GM18508 (cell line): ENCODE data around the gene SLC25A42.
A peak's percentile ranks its signal among the peaks of the same experiment; 100 is the strongest.
"Not testable (repeated sequence)": the region's sequence is repeated elsewhere in the genome, so short reads cannot be mapped to it uniquely, and the experiment has no call there.

ENCODE experiments used
- ATAC-seq: cut with Tn5 transposase; IDR thresholded peaks from one replicate; pipeline ENCODE4 v1.9.1; 2021; ENCODE audit warnings: moderate number of reproducible peaks; ENCODE audit not compliant: insufficient read depth, unreplicated experiment

SLC25A42 gene

DNA sequence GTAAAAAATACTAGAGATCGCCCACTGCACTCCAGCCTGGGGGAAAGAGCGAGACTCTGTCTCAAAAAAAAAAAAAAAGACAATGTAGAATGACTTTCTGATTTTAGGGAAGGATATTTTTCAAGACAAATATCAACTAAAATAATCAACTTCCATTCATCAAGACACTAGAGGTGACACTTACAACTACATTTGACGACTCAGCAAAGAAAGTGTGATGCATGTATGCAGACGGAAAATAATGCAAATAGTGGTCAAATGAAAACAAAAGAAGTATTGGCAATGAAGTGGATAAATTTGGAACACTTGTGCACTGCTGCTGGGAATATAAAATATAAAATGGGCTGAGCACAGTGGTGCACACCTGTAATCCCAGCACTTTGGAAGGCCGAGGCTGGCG, 62.3 kb downstream of the SLC25A42 start:
- ATAC-seq, result no peak

DNA sequence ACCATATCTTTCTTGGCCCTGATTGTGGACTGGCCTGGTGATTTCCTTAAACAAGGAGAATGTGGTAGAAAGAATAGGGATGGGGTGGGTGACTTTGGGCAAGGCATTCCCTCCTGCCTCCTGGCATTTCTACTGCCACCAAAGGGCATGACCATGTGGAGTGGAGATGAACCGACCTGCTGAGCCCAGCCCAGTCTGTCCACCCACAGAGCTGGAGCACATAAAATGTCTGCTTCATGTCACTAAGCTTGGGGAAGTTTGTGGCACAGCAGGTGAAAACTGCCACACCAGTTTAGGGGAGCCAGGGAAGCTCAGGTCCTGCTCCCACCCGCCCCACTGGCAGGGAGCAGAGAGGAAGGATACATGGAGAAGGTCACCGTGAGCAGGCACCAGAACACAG, 68.2 kb downstream of the SLC25A42 start:
- no peak for ATAC-seq

DNA sequence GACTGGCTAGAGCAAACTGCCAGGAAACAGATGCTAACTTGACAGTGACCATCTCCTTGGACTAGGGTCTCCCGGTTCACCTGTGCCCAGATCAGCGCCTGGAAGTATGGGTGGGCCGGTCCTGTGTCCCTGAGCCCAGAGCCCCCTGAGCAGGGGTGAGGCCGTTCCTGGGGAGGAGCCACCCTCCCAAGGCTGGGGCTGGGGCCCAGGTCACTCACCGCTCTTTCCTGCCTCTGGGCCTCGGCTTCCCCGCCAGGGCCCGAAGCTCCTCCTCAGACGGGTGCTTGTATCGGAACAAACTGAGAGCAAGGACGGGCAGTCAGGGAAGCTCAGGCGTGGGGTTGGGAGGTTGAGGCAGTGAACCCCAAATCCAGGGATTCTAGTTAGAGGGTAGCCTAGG, 69.1 kb downstream of the SLC25A42 start:
- no peak for ATAC-seq

DNA sequence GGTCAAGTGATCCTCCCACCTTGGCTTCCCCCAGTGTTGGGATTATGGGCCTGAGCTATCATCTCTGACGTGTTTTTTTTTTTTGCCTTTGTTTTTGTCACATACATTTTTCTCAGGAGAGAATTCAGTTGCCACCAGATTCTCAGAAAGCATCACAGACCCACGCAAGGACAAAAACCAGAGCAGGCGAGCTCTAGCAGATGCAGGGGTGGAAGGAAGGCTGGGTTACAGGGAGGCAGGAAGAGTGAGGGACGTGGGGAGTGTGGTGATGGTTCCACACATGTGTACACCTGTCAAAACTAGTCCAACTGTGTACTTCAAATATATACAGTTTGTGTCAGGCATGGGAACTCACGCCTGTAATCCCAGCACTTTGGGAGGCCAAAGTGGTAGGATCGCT, 70.2 kb downstream of the SLC25A42 start:
- no peak for ATAC-seq

DNA sequence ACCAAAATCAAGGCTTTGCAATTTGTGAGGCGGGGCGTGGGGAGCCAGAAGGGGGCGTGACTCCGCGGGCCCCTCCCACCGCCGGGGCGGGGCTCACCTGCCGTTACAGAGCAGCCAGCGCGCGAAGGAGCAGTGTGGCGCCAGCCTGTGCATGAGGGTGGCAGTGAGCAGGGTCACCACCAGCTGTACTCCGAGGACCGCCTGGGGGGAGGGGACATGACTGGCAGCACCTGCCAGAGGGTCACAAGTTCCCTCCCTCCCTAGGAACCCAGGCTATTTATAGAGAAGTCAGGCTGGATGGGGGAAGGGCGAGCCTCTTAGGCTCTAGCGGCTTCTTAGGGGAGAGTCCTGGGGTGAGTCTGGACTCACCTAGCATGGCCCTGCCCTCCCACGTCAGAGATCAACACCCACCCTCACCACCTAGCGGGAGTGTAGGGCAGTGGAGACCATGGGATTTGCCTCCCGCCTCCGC, 70.9 kb downstream of the SLC25A42 start:
- no peak for ATAC-seq

DNA sequence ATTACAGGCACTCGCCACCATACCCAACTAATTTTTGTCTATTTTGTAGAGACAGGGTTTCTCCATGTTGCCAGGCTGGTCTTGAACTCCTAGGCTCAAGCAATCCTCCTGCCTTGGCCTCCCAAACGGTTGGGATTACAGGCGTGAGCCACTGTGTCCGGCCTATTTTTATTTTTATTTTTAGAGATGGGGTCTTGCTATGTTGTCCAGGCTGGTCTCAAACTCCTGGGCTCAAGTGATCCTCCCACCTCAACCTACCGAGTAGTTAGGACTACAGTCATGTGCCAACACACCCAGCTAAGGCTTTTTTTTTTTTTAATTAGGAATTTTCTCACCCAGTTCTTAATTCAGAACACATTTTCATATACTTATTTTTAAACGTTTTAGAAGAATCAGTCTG, 71.9 kb downstream of the SLC25A42 start:
- not testable (repeated sequence) for ATAC-seq

DNA sequence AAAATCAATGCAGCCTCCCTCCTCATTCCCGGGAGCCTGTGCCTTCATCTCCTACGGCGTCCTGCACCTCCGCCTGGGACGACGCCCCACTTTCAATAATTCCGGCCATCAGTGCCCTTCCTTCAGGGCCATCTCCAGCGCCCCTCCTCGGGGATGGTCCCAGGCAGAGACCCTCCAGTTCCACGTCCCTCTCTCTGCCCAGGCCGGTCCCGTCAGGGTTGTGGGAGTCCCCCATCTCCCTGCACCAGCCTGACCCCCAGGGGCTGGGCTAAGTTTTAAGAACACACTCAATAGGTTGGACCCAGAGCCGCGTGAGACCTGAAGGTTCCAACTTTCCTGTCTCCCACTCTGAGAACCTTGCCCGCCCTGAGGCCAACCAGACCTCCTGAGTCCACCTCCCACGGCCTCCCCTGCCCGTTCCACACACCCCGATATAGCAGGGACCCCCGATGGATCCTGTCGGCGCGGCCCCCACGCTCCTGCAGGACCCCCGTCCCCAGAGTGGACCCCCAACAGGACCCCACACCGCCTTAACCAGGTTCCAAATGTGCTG, 73.8 kb downstream of the SLC25A42 start:
- ATAC-seq, result no peak

DNA sequence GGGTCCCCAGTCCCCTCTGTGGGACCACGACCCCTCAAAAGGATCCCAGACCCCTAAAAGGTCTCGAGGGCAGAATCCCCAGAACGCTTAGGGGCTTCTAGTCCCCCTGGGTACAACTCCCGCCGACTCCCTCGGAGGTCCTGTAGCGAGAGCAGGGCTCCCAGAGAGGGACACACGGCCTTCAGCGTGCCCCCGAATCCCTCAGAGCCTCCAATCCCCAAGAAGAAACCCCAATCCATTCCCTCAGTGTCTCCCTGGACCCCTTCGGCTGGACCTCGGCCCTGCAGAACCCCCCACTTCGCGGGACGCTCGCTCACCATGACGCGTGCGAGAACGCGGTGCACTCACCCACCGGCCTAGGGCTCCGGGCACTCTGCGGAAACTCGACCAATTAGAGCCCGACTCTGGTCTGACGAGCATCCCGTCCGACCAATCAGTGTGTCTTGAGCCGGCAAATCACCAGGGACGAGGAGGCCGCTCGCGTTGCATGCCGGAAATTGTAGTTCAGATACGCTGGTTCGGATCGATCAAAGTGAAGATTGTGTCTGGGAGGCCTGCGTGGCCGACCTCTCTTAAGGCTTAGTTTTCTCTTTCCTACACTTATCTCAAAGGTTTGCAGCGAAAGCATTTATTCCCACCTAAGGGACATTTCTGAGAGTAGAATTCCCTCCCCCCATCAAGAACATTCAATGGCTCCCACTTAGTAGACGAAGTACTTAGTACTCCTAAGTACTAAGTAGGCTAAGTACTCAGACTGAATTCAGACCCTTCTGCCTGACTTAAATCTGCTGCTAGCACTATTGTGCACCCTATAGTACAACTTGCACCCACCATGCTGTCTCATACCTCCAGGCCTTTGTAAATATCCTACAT, 74.6 kb downstream of the SLC25A42 start, which contains the start of gene TMEM161A:
Gene TMEM161A, minus strand, starts transcription at position 370 of the 873 bp plus-strand sequence. Its CDS starts 50 bp downstream, at position 320.
- ATAC-seq, result peak; percentile 92

DNA sequence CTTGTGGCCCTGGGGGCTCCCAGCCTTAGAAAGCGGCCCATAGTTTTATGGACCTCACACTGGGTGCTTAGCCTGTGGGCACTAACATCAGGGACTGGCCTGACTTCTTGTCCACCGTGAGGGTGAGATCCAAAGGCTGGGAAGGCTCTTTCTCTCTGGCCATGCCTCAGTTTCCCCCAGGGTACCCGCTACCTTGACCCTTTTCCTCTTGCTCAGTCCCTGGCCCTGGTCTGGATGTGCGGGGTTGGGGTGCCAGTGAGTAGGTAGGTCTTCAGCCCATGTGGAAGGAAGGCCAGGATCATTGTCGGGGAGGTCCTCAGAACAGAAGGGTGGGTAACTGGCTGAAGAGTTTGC, 76.1 kb downstream of the SLC25A42 start:
- no peak for ATAC-seq

DNA sequence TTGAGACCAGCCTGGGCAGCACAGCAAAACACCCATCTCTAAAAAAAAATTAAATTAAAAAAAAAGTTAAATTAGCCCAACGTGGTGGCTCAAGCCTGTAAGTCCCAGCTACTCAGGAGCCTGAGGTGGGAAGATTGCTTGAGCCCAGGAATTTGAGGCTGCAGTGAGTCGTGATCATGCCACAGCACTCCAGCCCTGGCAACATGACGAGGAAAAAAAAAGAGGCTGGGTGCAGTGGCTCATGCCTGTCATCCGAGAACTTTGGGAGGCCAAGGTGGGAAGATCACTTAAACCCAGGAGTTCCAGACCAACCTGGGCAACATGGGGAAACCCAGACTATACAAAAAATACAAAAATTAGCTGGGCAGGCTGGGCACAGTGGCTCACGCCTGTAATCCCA, 76.7 kb downstream of the SLC25A42 start:
- no peak for ATAC-seq

DNA sequence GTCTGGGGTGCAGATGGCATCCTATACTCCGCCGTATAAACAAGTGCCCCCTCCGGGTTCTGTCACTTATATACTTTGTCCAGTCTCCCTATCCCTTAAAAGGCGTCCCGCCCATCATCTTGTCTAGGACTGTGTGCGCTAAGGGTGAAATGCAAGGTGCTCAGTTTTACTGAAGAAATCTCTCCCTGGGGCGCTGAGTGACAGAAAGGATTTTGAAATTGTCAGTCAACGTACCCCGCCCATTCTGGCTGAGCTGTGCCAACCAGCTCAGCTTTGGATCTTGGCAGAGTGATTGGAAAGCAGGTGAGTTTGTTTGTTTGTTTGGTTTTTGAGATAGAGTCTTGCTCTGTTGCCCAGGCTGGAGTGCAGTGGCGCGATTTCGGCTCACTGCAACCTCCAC, 78.6 kb downstream of the SLC25A42 start:
- ATAC-seq, result no peak

DNA sequence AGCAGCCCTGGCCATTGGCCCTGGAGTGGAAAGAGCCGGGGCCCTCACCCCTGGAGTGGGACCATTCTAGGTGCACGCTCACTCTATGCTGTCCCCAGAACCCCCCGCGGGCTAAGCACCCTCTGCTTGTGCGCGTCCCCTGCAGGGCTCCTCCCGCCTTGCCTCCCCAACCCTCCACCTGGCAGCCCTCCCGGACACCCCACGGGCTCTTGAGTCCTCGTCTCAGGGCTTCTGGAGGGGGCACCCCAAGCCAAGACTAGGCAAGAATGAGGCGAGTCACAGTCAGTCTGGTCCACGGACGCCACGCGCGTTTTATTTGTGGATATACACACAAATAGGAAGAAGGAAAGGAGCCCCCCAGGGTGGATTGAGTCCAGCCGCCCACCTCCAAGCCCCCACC, 81.5 kb downstream of the SLC25A42 start:
- ATAC-seq, result no peak

DNA sequence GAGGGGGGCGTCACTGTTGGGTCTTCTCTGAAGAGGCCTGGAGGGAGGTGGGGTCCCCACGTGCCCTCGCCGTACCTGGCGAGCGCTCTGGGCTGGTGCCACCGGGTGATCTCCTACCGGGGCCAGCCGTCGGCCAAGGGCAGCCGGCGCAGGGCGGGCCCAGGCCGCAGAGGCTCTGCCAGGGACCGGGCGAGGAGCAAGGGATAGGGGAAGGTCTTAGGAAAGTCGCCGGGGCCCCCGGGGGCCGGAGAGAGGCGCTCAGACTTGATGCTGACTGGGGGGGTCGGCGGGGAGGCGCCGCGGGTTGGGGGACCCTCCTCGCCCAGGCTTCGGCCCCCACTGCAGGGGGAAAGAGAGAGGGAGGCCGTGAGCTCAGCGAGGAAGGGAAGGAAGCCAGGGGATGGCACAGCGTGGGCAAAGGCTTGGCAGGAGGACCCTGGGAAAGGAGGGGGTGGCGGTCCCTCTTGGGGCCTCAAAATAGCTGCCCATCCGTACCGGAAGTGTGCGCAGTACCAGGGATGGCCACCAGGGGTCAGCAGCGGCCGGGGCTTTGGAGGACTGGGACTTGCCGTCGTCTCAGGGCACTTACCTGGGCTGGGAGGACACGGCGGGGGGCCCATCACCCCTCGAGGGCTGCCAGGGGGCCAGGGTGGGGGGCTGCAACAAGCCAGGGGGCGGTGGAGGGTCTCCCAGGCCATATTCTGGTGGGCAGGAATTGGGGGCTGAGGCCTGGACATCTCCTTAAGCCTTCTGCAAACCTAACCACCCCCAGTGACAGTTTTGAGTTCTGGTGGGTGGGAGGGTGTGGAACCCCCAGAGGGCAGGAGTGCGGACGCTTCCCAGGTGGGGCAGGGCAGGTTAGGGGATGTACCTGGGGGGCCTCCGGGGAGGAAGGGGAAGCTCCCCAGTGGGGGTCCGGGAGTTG, 82.2 kb downstream of the SLC25A42 start:
- no peak for ATAC-seq

DNA sequence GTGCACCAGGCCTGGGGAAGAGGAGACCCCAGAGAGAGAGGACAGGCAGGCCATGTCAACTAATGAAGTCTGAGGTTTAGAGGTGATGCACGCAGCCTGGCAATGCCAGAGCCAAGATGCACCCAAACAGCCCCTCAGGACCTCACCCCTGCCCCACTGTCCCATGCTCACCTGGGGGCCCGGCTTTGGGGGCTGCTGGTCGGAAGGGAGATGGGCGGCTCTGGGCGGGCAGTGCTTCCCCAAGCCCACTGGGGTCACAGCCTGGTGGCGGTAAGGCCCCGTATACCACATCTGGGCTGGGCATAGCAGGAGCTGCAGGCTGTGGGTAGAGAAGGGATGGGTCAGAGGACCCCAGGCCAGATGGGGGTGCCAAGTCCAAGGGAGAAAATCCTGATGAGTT, 83.1 kb downstream of the SLC25A42 start:
- no peak for ATAC-seq

DNA sequence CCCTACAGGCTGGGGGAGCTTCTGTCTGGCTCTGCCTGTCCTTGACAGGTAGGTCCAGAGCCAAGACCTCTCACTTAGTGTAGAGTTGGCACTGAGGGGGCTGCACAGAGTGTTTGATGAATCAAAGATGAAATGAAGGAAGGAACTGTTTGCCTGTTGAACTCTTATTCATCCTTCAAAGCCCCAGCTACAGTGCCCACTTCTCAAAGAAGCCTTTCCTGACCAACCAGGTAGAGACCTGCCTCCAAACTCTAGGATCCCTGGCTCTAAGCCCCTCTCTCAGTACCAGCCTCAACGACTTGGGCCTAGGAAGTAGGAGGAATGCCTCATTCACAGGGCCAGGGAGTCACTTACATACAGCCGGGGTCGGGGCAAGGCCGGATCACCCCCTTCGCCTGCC, 83.5 kb downstream of the SLC25A42 start:
- ATAC-seq, result no peak

DNA sequence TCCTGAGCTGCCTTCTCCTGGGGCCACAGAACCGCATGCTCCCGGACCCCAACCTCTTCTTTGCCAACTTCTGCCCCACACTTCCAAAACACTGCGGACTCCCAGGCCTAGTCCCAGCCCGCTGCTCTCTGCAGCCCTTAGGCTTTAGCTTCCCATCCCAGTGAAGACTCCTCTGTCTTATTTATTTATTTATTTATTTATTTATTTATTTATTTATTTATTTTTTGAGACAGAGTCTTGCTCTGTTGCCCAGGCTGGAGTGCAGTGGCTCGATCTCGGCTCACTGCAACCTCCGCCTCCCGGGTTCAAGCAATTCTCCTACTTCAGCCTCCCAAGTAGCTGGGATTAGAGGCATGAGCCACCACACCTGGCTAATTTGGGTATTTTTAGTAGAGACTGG, 84.7 kb downstream of the SLC25A42 start:
- ATAC-seq, result not testable (repeated sequence)

DNA sequence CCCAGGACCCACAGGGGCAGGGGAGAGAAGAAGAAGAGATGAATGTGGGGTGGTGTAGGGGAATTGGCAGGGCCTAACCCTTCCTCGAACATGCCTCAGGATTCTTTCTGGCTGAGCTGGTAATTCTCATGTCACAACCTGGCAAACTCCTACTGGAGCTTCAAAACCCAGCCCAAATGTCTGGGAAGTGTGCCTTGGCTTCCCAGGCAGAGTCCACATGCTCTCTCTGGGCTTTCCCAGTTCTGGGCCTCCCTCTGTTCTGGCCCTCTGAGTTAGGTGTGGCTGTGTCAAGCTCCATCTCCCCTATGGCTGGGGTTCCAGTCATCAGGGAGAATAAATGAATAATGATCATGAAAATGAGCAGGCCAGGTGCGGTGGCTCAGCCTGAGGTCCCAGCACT, 85.6 kb downstream of the SLC25A42 start:
- ATAC-seq, result no peak

DNA sequence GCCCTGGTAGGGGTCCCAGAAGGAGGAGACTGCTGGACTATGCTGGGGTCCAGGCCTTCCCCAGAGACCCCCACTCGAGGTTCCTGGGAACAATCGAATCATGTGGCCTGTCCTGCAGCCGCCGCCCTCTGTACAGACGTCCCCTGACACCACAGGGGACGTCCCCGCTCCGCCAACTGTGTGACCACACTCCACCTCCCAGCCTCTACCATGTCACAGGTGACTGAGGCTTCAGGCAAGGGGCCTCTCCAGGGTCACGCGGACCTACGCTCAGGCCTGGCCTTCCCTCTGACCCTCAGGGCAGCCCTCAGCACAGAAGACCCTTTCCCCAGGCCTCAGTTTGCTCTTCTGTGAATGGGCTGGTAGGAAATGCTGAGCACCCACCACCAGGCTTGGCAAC, 87.6 kb downstream of the SLC25A42 start:
- ATAC-seq, result no peak

DNA sequence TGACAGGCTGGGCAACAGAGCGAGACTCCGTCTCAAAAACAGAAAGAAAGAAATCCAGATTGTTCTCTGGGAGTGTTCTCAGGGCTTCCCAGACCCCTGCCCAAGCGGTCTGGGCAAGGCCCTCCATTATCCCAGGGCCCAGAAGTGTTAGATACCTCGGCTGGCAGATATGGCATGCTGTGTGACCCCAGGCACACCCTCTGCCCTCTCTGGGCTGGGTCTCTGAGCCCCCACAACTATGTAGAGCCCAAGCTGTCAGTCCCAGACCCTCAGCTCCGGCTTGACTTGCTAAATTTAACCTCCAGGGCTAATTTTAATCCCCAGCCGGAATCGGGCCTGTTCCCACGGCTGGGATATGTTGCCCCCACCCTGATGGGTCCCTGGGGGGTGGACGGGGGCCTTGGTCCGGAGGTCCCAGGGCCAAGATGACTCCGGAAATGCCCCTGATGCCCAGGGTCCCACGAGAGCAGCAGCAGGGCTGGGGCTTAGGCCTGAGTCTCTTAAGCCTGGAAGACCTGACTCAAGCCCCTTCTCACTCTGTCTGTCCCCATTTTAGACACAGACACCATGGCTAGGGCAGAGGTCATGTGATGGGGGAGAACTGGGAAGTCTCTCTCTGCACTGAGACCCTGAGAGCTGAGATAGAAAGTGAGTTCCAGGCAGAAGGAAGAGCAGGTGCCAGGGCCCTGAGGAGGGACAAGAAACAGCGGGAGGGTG, 89.0 kb downstream of the SLC25A42 start:
- no peak for ATAC-seq

DNA sequence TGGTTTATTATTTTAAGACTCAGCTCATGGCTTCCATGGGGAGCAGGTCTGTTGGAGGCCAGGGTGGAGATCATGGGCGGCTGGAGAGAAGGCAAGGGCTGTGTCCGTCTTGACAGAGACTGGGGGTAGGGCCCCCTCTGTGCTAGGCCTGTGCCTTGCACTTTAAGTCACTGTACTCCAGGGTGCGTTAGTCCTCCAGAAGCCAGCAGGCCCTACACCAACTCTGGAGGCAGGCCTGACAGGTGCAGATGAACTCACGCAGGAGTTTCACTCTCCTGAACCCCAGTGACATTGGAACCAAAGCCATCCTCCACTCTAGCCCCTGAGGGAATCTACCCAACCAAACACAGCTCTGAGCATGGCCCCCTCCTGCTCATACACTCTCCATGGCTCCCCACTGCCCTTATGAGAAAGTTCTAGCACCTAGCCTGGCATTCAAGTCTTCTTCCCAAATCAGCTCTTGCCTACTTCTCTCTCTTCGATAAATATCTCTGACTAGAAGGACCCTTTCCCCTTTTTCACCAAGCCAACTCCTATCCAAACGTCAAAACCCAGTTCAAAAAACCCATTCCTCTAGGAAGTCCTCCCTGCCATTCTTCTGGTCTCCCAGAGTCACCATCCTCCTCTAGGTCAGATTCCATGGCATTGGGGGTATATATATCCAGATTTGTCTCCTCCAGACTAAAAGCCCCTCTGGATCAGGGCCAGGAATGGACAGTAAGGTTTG, 91.1 kb downstream of the SLC25A42 start:
- ATAC-seq, result no peak
